GM13977 (cell line): Measurements from ENCODE around the gene DTX4.
A peak's percentile ranks its signal among the peaks of the same experiment; 100 is the strongest.

Experiments used
- DNase-seq: peaks from one replicate; pipeline ENCODE4 v3.0.0; 2012; ENCODE audit warnings: low spot score
- in situ Hi-C: fragments of 300-500 bp; cut with MboI; formaldehyde crosslinking; loops from one replicate; pipeline ENCODE4 v1.12.0; 2022; ENCODE audit warnings: low sequenced_read_pairs, low pct_unique_long_range_greater_than_20kb, mixed read lengths, inconsistent platforms; ENCODE audit not compliant: unreplicated experiment
- TF ChIP-seq, protein P1 (sequence below): IDR thresholded peaks from 2 replicates; pipeline ENCODE4 v1.5.1; 2012; ENCODE audit warnings: mild to moderate bottlenecking, control low read depth; ENCODE audit not compliant: insufficient read depth; ENCODE audit errors: extremely low read depth, missing control alignments

Gene DTX4

DNA sequence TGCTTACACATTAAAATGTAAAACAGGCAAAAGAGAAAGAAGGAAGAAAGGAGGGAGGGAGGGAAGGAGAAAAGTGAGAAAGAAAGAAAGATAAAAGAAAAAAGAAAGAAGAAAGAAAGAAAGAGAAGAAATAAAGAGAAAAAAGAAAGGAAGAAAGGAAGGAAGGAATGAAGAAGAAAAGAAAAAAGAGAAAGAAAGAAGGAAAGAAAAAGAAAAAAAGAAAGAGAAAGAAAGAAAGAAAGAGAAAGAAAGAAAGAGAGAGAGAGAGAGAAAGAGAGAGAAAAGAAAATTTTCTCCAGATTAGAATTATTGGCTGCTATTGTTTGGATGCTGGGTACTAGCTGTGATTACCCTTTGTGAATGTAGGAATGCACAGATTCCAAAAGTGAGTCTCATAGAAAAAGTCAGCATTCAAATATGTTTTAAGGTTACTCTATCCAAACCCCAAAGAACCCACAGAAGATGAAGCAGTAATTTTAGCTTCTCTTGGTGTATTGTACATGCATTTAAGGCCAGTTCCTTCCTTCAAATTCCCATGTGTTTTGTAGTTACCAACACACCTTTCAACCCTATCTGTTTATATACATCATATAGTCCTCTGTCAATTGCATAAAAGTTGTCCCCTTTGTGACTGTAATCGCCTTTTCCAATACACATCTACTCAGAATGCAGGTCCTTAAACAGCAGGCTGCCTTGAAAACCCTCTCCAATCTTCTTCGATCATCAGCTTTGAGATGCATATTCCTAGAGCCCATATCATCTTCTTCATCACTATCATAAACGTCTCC is 30.1 kb upstream of the DTX4 start:
- in situ Hi-C loops: loop anchor here (25.0 kb wide), 1 partner anchor 480 kb away; no protein-coding TSS in a partner anchor
- DNase-seq: no peak
- TF ChIP-seq, protein P1, sequence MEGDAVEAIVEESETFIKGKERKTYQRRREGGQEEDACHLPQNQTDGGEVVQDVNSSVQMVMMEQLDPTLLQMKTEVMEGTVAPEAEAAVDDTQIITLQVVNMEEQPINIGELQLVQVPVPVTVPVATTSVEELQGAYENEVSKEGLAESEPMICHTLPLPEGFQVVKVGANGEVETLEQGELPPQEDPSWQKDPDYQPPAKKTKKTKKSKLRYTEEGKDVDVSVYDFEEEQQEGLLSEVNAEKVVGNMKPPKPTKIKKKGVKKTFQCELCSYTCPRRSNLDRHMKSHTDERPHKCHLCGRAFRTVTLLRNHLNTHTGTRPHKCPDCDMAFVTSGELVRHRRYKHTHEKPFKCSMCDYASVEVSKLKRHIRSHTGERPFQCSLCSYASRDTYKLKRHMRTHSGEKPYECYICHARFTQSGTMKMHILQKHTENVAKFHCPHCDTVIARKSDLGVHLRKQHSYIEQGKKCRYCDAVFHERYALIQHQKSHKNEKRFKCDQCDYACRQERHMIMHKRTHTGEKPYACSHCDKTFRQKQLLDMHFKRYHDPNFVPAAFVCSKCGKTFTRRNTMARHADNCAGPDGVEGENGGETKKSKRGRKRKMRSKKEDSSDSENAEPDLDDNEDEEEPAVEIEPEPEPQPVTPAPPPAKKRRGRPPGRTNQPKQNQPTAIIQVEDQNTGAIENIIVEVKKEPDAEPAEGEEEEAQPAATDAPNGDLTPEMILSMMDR: no peak

DNA sequence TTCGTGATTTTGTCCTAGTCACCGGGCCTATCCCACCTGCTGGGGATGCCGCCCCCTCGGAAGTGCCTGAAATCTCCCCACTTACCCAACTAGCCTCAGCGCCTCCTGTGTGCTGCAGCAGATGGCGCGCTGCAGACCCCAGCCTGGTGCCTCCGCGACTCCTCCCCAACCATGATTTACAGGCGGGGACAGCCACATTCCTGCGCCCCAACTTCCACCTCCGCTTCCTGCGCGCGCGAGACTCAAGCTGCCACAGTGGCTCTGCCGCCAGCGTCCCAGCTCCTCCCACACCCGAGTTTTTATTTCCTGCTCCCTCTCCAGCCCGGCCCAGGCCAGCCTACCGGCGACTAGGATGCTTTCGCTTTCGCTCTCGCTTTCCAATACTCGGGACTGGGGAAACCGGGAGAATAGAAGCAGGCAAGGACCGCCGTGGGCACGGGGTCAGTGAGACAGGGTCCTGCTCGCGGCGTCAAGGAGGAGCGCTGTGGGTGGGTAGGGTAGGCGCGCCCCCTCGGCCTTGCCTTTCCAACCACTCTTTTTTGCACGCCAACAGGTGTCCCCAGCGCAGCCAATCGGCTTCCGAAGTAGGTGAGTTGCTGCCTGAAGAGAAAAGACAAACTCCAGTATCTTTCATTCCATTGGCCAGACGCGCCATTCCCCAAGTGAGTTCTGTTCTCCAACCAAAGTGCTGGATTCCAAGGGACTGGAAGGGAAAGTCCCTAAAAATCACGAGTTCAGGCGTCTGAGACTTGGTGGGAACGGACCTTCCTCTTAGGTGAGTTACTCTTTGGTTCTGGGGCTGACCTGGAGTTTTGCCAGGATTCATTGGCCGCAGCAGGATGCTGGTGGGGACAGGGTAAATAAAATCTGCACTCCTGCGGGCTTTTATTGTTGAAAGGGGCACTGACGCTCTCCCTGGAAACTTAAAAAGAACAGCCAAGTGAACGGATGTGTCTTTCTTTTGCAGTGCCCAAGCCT is 29.1 kb upstream of the DTX4 start, which contains the start of gene FAM111A:
FAM111A (plus strand) TSS at position 327 of the 978 bp plus-strand sequence. CDS start 6,017 bp downstream, outside the sequence.
- in situ Hi-C loops: loop anchor here (25.0 kb wide), 1 partner anchor 481 kb away; no protein-coding TSS in a partner anchor
- DNase-seq: peak; percentile 85
- TF ChIP-seq, protein P1: peak; percentile 75

DNA sequence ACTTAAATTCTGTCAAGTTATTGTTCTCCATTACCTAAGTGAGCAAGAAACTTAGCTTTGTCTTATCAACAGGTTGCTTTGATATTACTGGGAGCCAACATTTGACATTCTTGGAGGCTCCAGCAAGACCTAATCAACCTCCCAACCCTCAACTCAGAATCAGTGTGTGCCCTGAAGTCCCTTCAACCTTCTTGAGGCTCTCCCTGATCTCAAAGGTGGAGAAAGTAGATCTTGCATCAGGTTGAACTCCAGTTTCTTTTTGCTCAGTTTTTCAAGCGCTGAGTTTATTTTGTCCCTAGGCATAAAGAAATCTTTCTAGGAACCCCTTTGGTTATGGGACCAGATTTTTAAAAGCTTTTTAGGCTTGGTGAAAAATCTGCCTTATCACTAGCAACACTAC is 27.8 kb upstream of the DTX4 start:
- in situ Hi-C loops: loop anchor here (25.0 kb wide), 1 partner anchor 482 kb away; no protein-coding TSS in a partner anchor
- DNase-seq: no peak

DNA sequence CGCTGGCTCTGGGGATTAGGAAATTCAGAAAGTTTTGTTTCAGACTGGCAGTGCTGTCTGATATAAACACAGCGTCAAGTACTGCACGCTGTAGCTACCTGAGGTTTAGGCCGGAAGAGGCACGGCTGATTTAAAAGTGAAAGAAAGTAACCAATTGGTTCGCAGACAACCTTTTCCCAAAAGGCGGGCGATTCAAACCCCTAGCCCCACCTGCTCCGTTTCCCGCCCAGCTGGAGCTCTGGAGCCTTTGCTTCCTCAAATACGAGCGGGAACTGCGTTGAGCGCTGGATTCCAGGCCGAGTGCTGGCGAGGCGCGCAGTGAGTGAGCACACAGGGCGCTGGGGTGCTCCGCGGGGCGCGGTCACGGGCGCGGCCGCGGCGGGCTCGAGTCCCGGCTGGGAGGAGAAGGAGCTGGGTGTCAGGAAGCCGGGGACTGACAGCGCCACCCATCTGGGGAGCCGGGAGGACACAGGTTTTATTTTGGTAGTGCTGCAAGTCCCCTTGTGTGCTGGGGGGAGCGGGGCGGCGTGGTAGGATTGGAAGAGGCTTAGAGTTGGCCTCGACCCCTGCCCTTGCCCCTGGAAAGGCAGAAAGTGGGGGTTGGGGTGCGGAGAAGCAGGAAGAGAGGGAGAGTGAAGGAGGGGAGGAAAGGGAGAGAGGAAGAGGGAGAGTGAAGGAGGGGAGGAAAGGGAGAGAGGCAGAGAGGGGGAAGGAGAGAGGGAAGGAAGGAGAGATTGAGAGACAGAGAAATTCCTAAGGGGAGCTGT is 27.2 kb upstream of the DTX4 start:
- TF ChIP-seq, protein P1: peak; percentile 36
- in situ Hi-C loops: loop anchor here (25.0 kb wide), 1 partner anchor 482 kb away; no protein-coding TSS in a partner anchor
- peak; percentile 88 for DNase-seq

More for the DNA sequence above, 27.8 kb upstream of the DTX4 start:
- TF ChIP-seq, protein P1: no peak

DNA sequence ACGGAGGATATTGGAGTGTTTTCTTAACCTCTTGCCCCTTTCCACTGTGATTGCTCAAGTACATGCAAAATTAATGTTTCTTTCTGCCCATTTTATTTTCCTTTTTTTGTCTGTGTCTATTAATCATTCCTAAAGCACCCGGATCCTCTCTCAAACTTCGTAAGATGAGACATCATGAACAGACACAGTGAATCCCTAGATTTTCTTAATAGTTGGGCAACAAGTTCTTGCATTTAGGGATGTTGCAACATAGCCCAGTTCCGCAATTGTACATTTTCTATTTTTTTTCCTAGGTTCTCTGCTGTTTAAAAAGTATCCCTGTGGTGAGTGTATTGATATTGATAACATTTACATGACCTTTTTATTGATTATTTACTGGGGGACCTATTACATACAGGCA is 26.4 kb upstream of the DTX4 start:
- DNase-seq: no peak
- in situ Hi-C loops: loop anchor here (25.0 kb wide), 1 partner anchor 483 kb away; no protein-coding TSS in a partner anchor
- TF ChIP-seq, protein P1: no peak
